HCT116 (cell line): ENCODE results near the gene MSI2. TPM values are rescaled to one million over a fixed set of nuclear protein-coding genes. Genes with fewer than 3 reads are reported as not detected.

Experiments
- ATAC-seq: fragments of 200-7000 bp; cut with Tn5 transposase; 2 replicates; pipeline ENCODE4 v1.9.1; 2020; ENCODE audit warnings: mild to moderate bottlenecking, moderate library complexity
- BruUV-seq: library from RNA; stranded (reverse); fragments of 400-500 nt; replicated peaks from 2 replicates; lab custom pipeline; 2021; lab: Mats Ljungman, UMichigan
- CTCF ChIA-PET: fragments of 300-600 bp; sonication (Branson Sonifier 250); formaldehyde crosslinking; loops from one replicate; lab custom pipeline; 2021; ENCODE audit warnings: antibody characterized with exemption; lab: Charles Lee
- POLR2A ChIA-PET: fragments of 300-600, 350-600 bp; sonication (Branson Sonifier 250); formaldehyde crosslinking; loops from one replicate; lab custom pipeline; 2021; ENCODE audit warnings: antibody characterized with exemption; lab: Charles Lee
- RAD21 ChIA-PET, 2 experiments: fragments of 300-600 bp; sonication (Branson Sonifier 250); formaldehyde crosslinking; loops; one replicate each; lab custom pipeline; 2023; ENCODE audit warnings: low total read pairs in 2 of 2; ENCODE audit not compliant: uncharacterized antibody in 2 of 2, unreplicated experiment in 2 of 2, low non-redundant PET in 1 of 2; lab: Charles Lee
- DNase-seq: peaks from one replicate; pipeline ENCODE4 v3.0.0-alpha.2; 2010; ENCODE audit warnings: low read depth, low spot score
- H2AFZ ChIP-seq: fragments of 200-600 bp; shearing (Covaris generic), sonication (generic); 2 replicates; pipeline ENCODE4 v1.6.1; 2017; ENCODE audit warnings: low read depth, mixed run types, mixed read lengths, antibody characterized with exemption, low read length; ENCODE audit not compliant: poor library complexity, severe bottlenecking
- H3K27ac ChIP-seq: 2 replicates; pipeline ENCODE4 v1.5.1; 2012; ENCODE audit warnings: low read depth, low read length
- H3K27me3 ChIP-seq: fragments of 200-600 bp; sonication (generic); 2 replicates; pipeline ENCODE4 v1.6.1; 2016; ENCODE audit warnings: mixed run types, low read length, mixed read lengths; ENCODE audit not compliant: insufficient read depth
- H3K36me3 ChIP-seq, 2 experiments: fragments of 200-500 bp in 1 of 2; fragments of 200-600 bp in 1 of 2; sonication (Bioruptor generic) in 1 of 2; sonication (generic) in 1 of 2; 2 replicates each; pipeline versions ENCODE4 v1.5.1 to v1.6.1; 2014 to 2016; ENCODE audit warnings: low read length in 2 of 2, inconsistent platforms in 1 of 2, mixed read lengths in 1 of 2, mixed run types in 1 of 2; ENCODE audit not compliant: insufficient read depth in 2 of 2, control insufficient read depth in 1 of 2
- H3K4me1 ChIP-seq, 2 experiments: fragments of 200-600 bp in 1 of 2; sonication (generic) in 1 of 2; 2 replicates each; pipeline versions ENCODE4 v1.5.1 to v1.6.1; 2012 to 2017; ENCODE audit warnings: low read length in 2 of 2, inconsistent platforms in 1 of 2, mild to moderate bottlenecking in 1 of 2, mixed read lengths in 1 of 2, mixed run types in 1 of 2, moderate library complexity in 1 of 2; ENCODE audit not compliant: insufficient read depth in 2 of 2, control insufficient read depth in 1 of 2
- H3K4me2 ChIP-seq: fragments of 200-600 bp; sonication (generic); 2 replicates; pipeline ENCODE4 v1.6.1; 2017; ENCODE audit warnings: mixed run types, low read length, mixed read lengths
- H3K4me3 ChIP-seq, 2 experiments: fragments of 200-600 bp in 1 of 2; sonication (generic) in 1 of 2; replicated peaks in 1 of 2; 2 replicates each; pipeline ENCODE4 v1.5.1; 2011 to 2016; ENCODE audit warnings: low read length in 2 of 2, control low read depth in 1 of 2, low read depth in 1 of 2, mild to moderate bottlenecking in 1 of 2, mixed read lengths in 1 of 2, mixed run types in 1 of 2
- H3K79me2 ChIP-seq: fragments of 200-600 bp; sonication (generic); 2 replicates; pipeline ENCODE4 v1.6.1; 2017; ENCODE audit warnings: mild to moderate bottlenecking, mixed run types, low read length, moderate library complexity, mixed read lengths; ENCODE audit not compliant: insufficient read depth
- H3K9ac ChIP-seq: fragments of 200-600 bp; sonication (generic); 2 replicates; pipeline ENCODE4 v1.6.1; 2016; ENCODE audit warnings: low read length, mixed read lengths
- H3K9me2 ChIP-seq: fragments of 200-600 bp; sonication (generic), shearing (Covaris generic); 2 replicates; pipeline ENCODE4 v1.6.1; 2017; ENCODE audit warnings: mixed run types, mild to moderate bottlenecking, moderate library complexity; ENCODE audit not compliant: insufficient read depth
- H3K9me3 ChIP-seq, 2 experiments: fragments of 200-500 bp in 1 of 2; fragments of 200-600 bp in 1 of 2; sonication (Bioruptor generic) in 1 of 2; sonication (generic) in 1 of 2; 2 replicates each; pipeline ENCODE4 v1.6.1; 2014 to 2017; ENCODE audit warnings: low read length in 2 of 2, mixed read lengths in 2 of 2, inconsistent platforms in 1 of 2, low read depth in 1 of 2, mild to moderate bottlenecking in 1 of 2, mixed run types in 1 of 2, moderate library complexity in 1 of 2; ENCODE audit not compliant: control insufficient read depth in 1 of 2, insufficient read depth in 1 of 2
- H4K20me1 ChIP-seq: fragments of 200-600 bp; sonication (generic), shearing (Covaris generic); 2 replicates; pipeline ENCODE4 v1.6.1; 2017; ENCODE audit warnings: mixed run types, mild to moderate bottlenecking, moderate library complexity; ENCODE audit not compliant: insufficient read depth
- CBX3 ChIP-seq: IDR thresholded peaks from 2 replicates; pipeline ENCODE4 v1.6.1; 2012; ENCODE audit warnings: low read depth
- EGR1 ChIP-seq: IDR thresholded peaks from 2 replicates; pipeline ENCODE4 v1.6.1; 2012; ENCODE audit warnings: low read depth
- ELF1 ChIP-seq: IDR thresholded peaks from 2 replicates; pipeline ENCODE4 v1.6.1; 2012; ENCODE audit warnings: low read depth, borderline replicate concordance
- EZH2 ChIP-seq: fragments of 200-600 bp; sonication (generic); IDR thresholded peaks from 2 replicates; pipeline ENCODE4 v1.6.1; 2017; ENCODE audit warnings: antibody characterized with exemption, mixed run types
- EZH2phosphoT487 ChIP-seq: fragments of 200-600 bp; IDR thresholded peaks from 2 replicates; pipeline ENCODE4 v1.6.1; 2018; ENCODE audit warnings: antibody characterized with exemption, borderline replicate concordance
- FOSL1 ChIP-seq: IDR thresholded peaks from 2 replicates; pipeline ENCODE4 v1.6.1; 2012; ENCODE audit warnings: low read depth
- JUND ChIP-seq: IDR thresholded peaks from 2 replicates; pipeline ENCODE4 v1.6.1; 2012
- POLR2A ChIP-seq: IDR thresholded peaks from 2 replicates; pipeline ENCODE4 v1.7.0; 2011; ENCODE audit warnings: borderline replicate concordance; ENCODE audit not compliant: insufficient read depth, insufficient read length; ENCODE audit errors: extremely low read depth
- POLR2AphosphoS5 ChIP-seq: IDR thresholded peaks from 2 replicates; pipeline ENCODE4 v1.6.1; 2011; ENCODE audit warnings: mild to moderate bottlenecking, low read depth, low read length, moderate library complexity
- RAD21 ChIP-seq: IDR thresholded peaks from 2 replicates; pipeline ENCODE4 v1.6.1; 2012; ENCODE audit warnings: low read depth, mild to moderate bottlenecking
- SRF ChIP-seq: IDR thresholded peaks from 2 replicates; pipeline ENCODE4 v1.6.1; 2012; ENCODE audit warnings: low read depth
- TCF7L2 ChIP-seq: IDR thresholded peaks from 2 replicates; pipeline ENCODE4 v1.7.0; 2011; ENCODE audit warnings: borderline replicate concordance, inconsistent platforms; ENCODE audit not compliant: insufficient read depth, insufficient read length; ENCODE audit errors: extremely low read depth
- YY1 ChIP-seq: IDR thresholded peaks from 2 replicates; pipeline ENCODE4 v1.6.1; 2011; ENCODE audit warnings: low read length, low read depth, moderate library complexity, mild to moderate bottlenecking; ENCODE audit not compliant: insufficient replicate concordance; ENCODE audit errors: extremely low read depth
- ZFX ChIP-seq: fragments of 450-650 bp; IDR thresholded peaks from 2 replicates; pipeline ENCODE4 v1.6.1; 2017
- ZNF274 ChIP-seq: fragments of 200-500 bp; sonication (Bioruptor generic); IDR thresholded peaks from 2 replicates; pipeline ENCODE4 v1.6.1; 2014; ENCODE audit warnings: mild to moderate bottlenecking, low read depth, low read length, inconsistent platforms
- intact Hi-C: fragments of 100-400 bp; cut with micrococcal nuclease; formaldehyde crosslinking; loops from 2 replicates; pipeline ENCODE4 v1.10.0; 2022
- total RNA-seq: library from RNA; stranded (reverse); gene quantifications from one replicate; pipeline ENCODE4 v1.2.1, GENCODE V29; 2021; ENCODE audit not compliant: unreplicated experiment
- TF ChIP-seq, protein P1 (sequence below): IDR thresholded peaks from 2 replicates; pipeline ENCODE4 v1.6.1; 2012
- TF ChIP-seq, protein P2 (sequence below): IDR thresholded peaks from 2 replicates; pipeline ENCODE4 v1.6.1; 2011; ENCODE audit warnings: mild to moderate bottlenecking, low read length, moderate library complexity; ENCODE audit not compliant: insufficient replicate concordance; ENCODE audit errors: extremely low read depth
- TF ChIP-seq, protein P3 (sequence below), 3 experiments: fragments of 200-600 bp in 1 of 3; sonication (generic) in 1 of 3; IDR thresholded peaks in 2 of 3; conservative IDR thresholded peaks in 1 of 3; 2 replicates each; pipeline ENCODE4 v1.5.1; 2012 to 2017; ENCODE audit warnings: low read depth in 2 of 3, low read length in 2 of 3, antibody characterized with exemption in 1 of 3, borderline replicate concordance in 1 of 3, control low read depth in 1 of 3, mild to moderate bottlenecking in 1 of 3, mixed read lengths in 1 of 3, mixed run types in 1 of 3, moderate library complexity in 1 of 3; ENCODE audit not compliant: insufficient read depth in 1 of 3

The MSI2 gene
- total RNA-seq, 1 experiment from 2014 or later = 137 TPM

DNA sequence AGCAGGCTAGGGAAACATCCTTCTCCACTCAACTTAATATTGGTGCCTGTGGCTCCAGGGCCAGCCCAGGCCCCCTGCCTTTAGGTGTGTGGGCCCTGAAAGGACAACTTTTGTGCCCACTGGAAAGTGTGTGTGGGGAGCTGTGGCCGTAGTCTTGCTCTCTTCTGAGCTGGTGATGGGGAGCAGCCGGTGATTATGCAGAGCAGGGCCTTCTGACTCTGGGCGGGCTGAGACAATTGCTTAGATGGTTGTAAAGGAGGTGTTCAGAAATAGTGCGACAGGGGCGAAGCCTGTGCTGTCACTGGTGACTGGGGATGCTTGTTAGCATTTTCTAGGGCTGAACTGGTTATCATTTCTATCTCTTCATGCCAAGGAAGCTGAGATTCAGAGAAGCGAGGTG, 62.6 kb downstream of the MSI2 start:
- Histone ChIP-seq H3K4me2 (no peak overlapping the region), H3K27me3 (no peaks in the 10 kb centered on the region), H3K79me2 (peaks cover 8% of the 10 kb centered on the region), H3K36me3 (no peaks in the 10 kb centered on the region), H3K4me1 (no peaks in the 10 kb centered on the region), H3K9me3 (no peaks in the 10 kb centered on the region)
- POLR2A ChIA-PET = no interaction called here
- BruUV-seq = no TSS peak
- TF ChIP-seq EZH2phosphoT487 (no peak), YY1 (no peak), SRF (no peak), EGR1 (no peak), ELF1 (no peak), CBX3 (no peak), JUND (no peak), EZH2 (no peak), RAD21 (no peak), TCF7L2 (no peak), ZNF274 (no peak), POLR2AphosphoS5 (no peak), FOSL1 (no peak), ZFX (no peak), POLR2A (no peak)
- TF ChIP-seq, protein P1, sequence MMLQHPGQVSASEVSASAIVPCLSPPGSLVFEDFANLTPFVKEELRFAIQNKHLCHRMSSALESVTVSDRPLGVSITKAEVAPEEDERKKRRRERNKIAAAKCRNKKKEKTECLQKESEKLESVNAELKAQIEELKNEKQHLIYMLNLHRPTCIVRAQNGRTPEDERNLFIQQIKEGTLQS = no peak
- TF ChIP-seq, protein P2, sequence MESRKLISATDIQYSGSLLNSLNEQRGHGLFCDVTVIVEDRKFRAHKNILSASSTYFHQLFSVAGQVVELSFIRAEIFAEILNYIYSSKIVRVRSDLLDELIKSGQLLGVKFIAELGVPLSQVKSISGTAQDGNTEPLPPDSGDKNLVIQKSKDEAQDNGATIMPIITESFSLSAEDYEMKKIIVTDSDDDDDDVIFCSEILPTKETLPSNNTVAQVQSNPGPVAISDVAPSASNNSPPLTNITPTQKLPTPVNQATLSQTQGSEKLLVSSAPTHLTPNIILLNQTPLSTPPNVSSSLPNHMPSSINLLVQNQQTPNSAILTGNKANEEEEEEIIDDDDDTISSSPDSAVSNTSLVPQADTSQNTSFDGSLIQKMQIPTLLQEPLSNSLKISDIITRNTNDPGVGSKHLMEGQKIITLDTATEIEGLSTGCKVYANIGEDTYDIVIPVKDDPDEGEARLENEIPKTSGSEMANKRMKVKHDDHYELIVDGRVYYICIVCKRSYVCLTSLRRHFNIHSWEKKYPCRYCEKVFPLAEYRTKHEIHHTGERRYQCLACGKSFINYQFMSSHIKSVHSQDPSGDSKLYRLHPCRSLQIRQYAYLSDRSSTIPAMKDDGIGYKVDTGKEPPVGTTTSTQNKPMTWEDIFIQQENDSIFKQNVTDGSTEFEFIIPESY = no peak
- TF ChIP-seq, protein P3, sequence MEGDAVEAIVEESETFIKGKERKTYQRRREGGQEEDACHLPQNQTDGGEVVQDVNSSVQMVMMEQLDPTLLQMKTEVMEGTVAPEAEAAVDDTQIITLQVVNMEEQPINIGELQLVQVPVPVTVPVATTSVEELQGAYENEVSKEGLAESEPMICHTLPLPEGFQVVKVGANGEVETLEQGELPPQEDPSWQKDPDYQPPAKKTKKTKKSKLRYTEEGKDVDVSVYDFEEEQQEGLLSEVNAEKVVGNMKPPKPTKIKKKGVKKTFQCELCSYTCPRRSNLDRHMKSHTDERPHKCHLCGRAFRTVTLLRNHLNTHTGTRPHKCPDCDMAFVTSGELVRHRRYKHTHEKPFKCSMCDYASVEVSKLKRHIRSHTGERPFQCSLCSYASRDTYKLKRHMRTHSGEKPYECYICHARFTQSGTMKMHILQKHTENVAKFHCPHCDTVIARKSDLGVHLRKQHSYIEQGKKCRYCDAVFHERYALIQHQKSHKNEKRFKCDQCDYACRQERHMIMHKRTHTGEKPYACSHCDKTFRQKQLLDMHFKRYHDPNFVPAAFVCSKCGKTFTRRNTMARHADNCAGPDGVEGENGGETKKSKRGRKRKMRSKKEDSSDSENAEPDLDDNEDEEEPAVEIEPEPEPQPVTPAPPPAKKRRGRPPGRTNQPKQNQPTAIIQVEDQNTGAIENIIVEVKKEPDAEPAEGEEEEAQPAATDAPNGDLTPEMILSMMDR (IDR thresholded peaks at IDR 0.05 in 2 of 3, conservative IDR thresholded peaks at IDR 0.05 in 1 of 3; ENCODE audit: borderline replicate concordance in 1 of 3, insufficient read depth in 1 of 3, low read depth in 2 of 3, low read length in 2 of 3) = no peak
- TF ChIP-seq, all 23 proteins: peak for 0
- intact Hi-C loops = no loop called here
- no peaks in the 10 kb centered on the region for H3K9me2 ChIP-seq
- ATAC-seq = no peak
- no peak overlapping the region for H3K27ac ChIP-seq
- H2AFZ ChIP-seq = no peak overlapping the region
- H4K20me1 ChIP-seq = no peaks in the 10 kb centered on the region
- H3K4me3 ChIP-seq = no peak overlapping the region
- H3K9ac ChIP-seq = no peak overlapping the region
- ChIA-PET CTCF (no interaction called here), RAD21 (no interaction called here)
- no peak for DNase-seq
